HCT116 (cell line): ENCODE results near the gene ZFP1. TPM values are rescaled to one million over a fixed set of nuclear protein-coding genes. Genes with fewer than 3 reads are reported as not detected.

Experiments used
- ATAC-seq: fragments of 200-7000 bp; cut with Tn5 transposase; 2 replicates; pipeline ENCODE4 v1.9.1; 2020; ENCODE audit warnings: mild to moderate bottlenecking, moderate library complexity
- BruUV-seq: library from RNA; stranded (reverse); fragments of 400-500 nt; replicated peaks from 2 replicates; lab custom pipeline; 2021; lab: Mats Ljungman, UMichigan
- CTCF ChIA-PET: fragments of 300-600 bp; sonication (Branson Sonifier 250); formaldehyde crosslinking; loops from one replicate; lab custom pipeline; 2021; ENCODE audit warnings: antibody characterized with exemption; lab: Charles Lee
- POLR2A ChIA-PET: fragments of 300-600, 350-600 bp; sonication (Branson Sonifier 250); formaldehyde crosslinking; loops from one replicate; lab custom pipeline; 2021; ENCODE audit warnings: antibody characterized with exemption; lab: Charles Lee
- RAD21 ChIA-PET, 2 experiments: fragments of 300-600 bp; sonication (Branson Sonifier 250); formaldehyde crosslinking; loops; one replicate each; lab custom pipeline; 2023; ENCODE audit warnings: low total read pairs in 2 of 2; ENCODE audit not compliant: uncharacterized antibody in 2 of 2, unreplicated experiment in 2 of 2, low non-redundant PET in 1 of 2; lab: Charles Lee
- DNase-seq: peaks from one replicate; pipeline ENCODE4 v3.0.0-alpha.2; 2010; ENCODE audit warnings: low read depth, low spot score
- H2AFZ ChIP-seq: fragments of 200-600 bp; shearing (Covaris generic), sonication (generic); 2 replicates; pipeline ENCODE4 v1.6.1; 2017; ENCODE audit warnings: low read depth, mixed run types, mixed read lengths, antibody characterized with exemption, low read length; ENCODE audit not compliant: poor library complexity, severe bottlenecking
- H3K27ac ChIP-seq: 2 replicates; pipeline ENCODE4 v1.5.1; 2012; ENCODE audit warnings: low read depth, low read length
- H3K27me3 ChIP-seq: fragments of 200-600 bp; sonication (generic); 2 replicates; pipeline ENCODE4 v1.6.1; 2016; ENCODE audit warnings: mixed run types, low read length, mixed read lengths; ENCODE audit not compliant: insufficient read depth
- H3K36me3 ChIP-seq, 2 experiments: fragments of 200-500 bp in 1 of 2; fragments of 200-600 bp in 1 of 2; sonication (Bioruptor generic) in 1 of 2; sonication (generic) in 1 of 2; 2 replicates each; pipeline versions ENCODE4 v1.5.1 to v1.6.1; 2014 to 2016; ENCODE audit warnings: low read length in 2 of 2, inconsistent platforms in 1 of 2, mixed read lengths in 1 of 2, mixed run types in 1 of 2; ENCODE audit not compliant: insufficient read depth in 2 of 2, control insufficient read depth in 1 of 2
- H3K4me1 ChIP-seq, 2 experiments: fragments of 200-600 bp in 1 of 2; sonication (generic) in 1 of 2; 2 replicates each; pipeline versions ENCODE4 v1.5.1 to v1.6.1; 2012 to 2017; ENCODE audit warnings: low read length in 2 of 2, inconsistent platforms in 1 of 2, mild to moderate bottlenecking in 1 of 2, mixed read lengths in 1 of 2, mixed run types in 1 of 2, moderate library complexity in 1 of 2; ENCODE audit not compliant: insufficient read depth in 2 of 2, control insufficient read depth in 1 of 2
- H3K4me2 ChIP-seq: fragments of 200-600 bp; sonication (generic); 2 replicates; pipeline ENCODE4 v1.6.1; 2017; ENCODE audit warnings: mixed run types, low read length, mixed read lengths
- H3K4me3 ChIP-seq, 2 experiments: fragments of 200-600 bp in 1 of 2; sonication (generic) in 1 of 2; replicated peaks in 1 of 2; 2 replicates each; pipeline ENCODE4 v1.5.1; 2011 to 2016; ENCODE audit warnings: low read length in 2 of 2, control low read depth in 1 of 2, low read depth in 1 of 2, mild to moderate bottlenecking in 1 of 2, mixed read lengths in 1 of 2, mixed run types in 1 of 2
- H3K79me2 ChIP-seq: fragments of 200-600 bp; sonication (generic); 2 replicates; pipeline ENCODE4 v1.6.1; 2017; ENCODE audit warnings: mild to moderate bottlenecking, mixed run types, low read length, moderate library complexity, mixed read lengths; ENCODE audit not compliant: insufficient read depth
- H3K9ac ChIP-seq: fragments of 200-600 bp; sonication (generic); 2 replicates; pipeline ENCODE4 v1.6.1; 2016; ENCODE audit warnings: low read length, mixed read lengths
- H3K9me2 ChIP-seq: fragments of 200-600 bp; sonication (generic), shearing (Covaris generic); 2 replicates; pipeline ENCODE4 v1.6.1; 2017; ENCODE audit warnings: mixed run types, mild to moderate bottlenecking, moderate library complexity; ENCODE audit not compliant: insufficient read depth
- H3K9me3 ChIP-seq, 2 experiments: fragments of 200-500 bp in 1 of 2; fragments of 200-600 bp in 1 of 2; sonication (Bioruptor generic) in 1 of 2; sonication (generic) in 1 of 2; 2 replicates each; pipeline ENCODE4 v1.6.1; 2014 to 2017; ENCODE audit warnings: low read length in 2 of 2, mixed read lengths in 2 of 2, inconsistent platforms in 1 of 2, low read depth in 1 of 2, mild to moderate bottlenecking in 1 of 2, mixed run types in 1 of 2, moderate library complexity in 1 of 2; ENCODE audit not compliant: control insufficient read depth in 1 of 2, insufficient read depth in 1 of 2
- H4K20me1 ChIP-seq: fragments of 200-600 bp; sonication (generic), shearing (Covaris generic); 2 replicates; pipeline ENCODE4 v1.6.1; 2017; ENCODE audit warnings: mixed run types, mild to moderate bottlenecking, moderate library complexity; ENCODE audit not compliant: insufficient read depth
- CEBPB ChIP-seq: IDR thresholded peaks from 2 replicates; pipeline ENCODE4 v1.6.1; 2012; ENCODE audit warnings: low read depth
- CTCF ChIP-seq, 3 experiments: fragments of 200-600 bp in 1 of 3; sonication (generic) in 1 of 3; IDR thresholded peaks in 2 of 3; conservative IDR thresholded peaks in 1 of 3; 2 replicates each; pipeline ENCODE4 v1.5.1; 2012 to 2017; ENCODE audit warnings: low read depth in 2 of 3, low read length in 2 of 3, antibody characterized with exemption in 1 of 3, borderline replicate concordance in 1 of 3, control low read depth in 1 of 3, mild to moderate bottlenecking in 1 of 3, mixed read lengths in 1 of 3, mixed run types in 1 of 3, moderate library complexity in 1 of 3; ENCODE audit not compliant: insufficient read depth in 1 of 3
- EGR1 ChIP-seq: IDR thresholded peaks from 2 replicates; pipeline ENCODE4 v1.6.1; 2012; ENCODE audit warnings: low read depth
- ELF1 ChIP-seq: IDR thresholded peaks from 2 replicates; pipeline ENCODE4 v1.6.1; 2012; ENCODE audit warnings: low read depth, borderline replicate concordance
- EZH2 ChIP-seq: fragments of 200-600 bp; sonication (generic); IDR thresholded peaks from 2 replicates; pipeline ENCODE4 v1.6.1; 2017; ENCODE audit warnings: antibody characterized with exemption, mixed run types
- EZH2phosphoT487 ChIP-seq: fragments of 200-600 bp; IDR thresholded peaks from 2 replicates; pipeline ENCODE4 v1.6.1; 2018; ENCODE audit warnings: antibody characterized with exemption, borderline replicate concordance
- FOSL1 ChIP-seq: IDR thresholded peaks from 2 replicates; pipeline ENCODE4 v1.6.1; 2012; ENCODE audit warnings: low read depth
- JUND ChIP-seq: IDR thresholded peaks from 2 replicates; pipeline ENCODE4 v1.6.1; 2012
- MAX ChIP-seq: IDR thresholded peaks from 2 replicates; pipeline ENCODE4 v1.6.1; 2012
- POLR2A ChIP-seq: IDR thresholded peaks from 2 replicates; pipeline ENCODE4 v1.7.0; 2011; ENCODE audit warnings: borderline replicate concordance; ENCODE audit not compliant: insufficient read depth, insufficient read length; ENCODE audit errors: extremely low read depth
- RAD21 ChIP-seq: IDR thresholded peaks from 2 replicates; pipeline ENCODE4 v1.6.1; 2012; ENCODE audit warnings: low read depth, mild to moderate bottlenecking
- REST ChIP-seq: IDR thresholded peaks from 2 replicates; pipeline ENCODE4 v1.6.1; 2012; ENCODE audit warnings: low read depth
- SP1 ChIP-seq: IDR thresholded peaks from 2 replicates; pipeline ENCODE4 v1.6.1; 2012; ENCODE audit warnings: low read depth
- SRF ChIP-seq: IDR thresholded peaks from 2 replicates; pipeline ENCODE4 v1.6.1; 2012; ENCODE audit warnings: low read depth
- TCF7L2 ChIP-seq: IDR thresholded peaks from 2 replicates; pipeline ENCODE4 v1.7.0; 2011; ENCODE audit warnings: borderline replicate concordance, inconsistent platforms; ENCODE audit not compliant: insufficient read depth, insufficient read length; ENCODE audit errors: extremely low read depth
- YY1 ChIP-seq: IDR thresholded peaks from 2 replicates; pipeline ENCODE4 v1.6.1; 2011; ENCODE audit warnings: low read length, low read depth, moderate library complexity, mild to moderate bottlenecking; ENCODE audit not compliant: insufficient replicate concordance; ENCODE audit errors: extremely low read depth
- ZBTB33 ChIP-seq: IDR thresholded peaks from 2 replicates; pipeline ENCODE4 v1.6.1; 2011; ENCODE audit warnings: mild to moderate bottlenecking, low read length, moderate library complexity; ENCODE audit not compliant: insufficient replicate concordance; ENCODE audit errors: extremely low read depth
- ZFX ChIP-seq: fragments of 450-650 bp; IDR thresholded peaks from 2 replicates; pipeline ENCODE4 v1.6.1; 2017
- intact Hi-C: fragments of 100-400 bp; cut with micrococcal nuclease; formaldehyde crosslinking; loops from 2 replicates; pipeline ENCODE4 v1.10.0; 2022
- total RNA-seq: library from RNA; stranded (reverse); gene quantifications from one replicate; pipeline ENCODE4 v1.2.1, GENCODE V29; 2021; ENCODE audit not compliant: unreplicated experiment

The ZFP1 gene
- total RNA-seq, 1 experiment from 2014 or later = 12.8 TPM

- 0 out of 2 replicates have a peak, but pooled peaks have one; percentile 15 for ATAC-seq
- ChIA-PET CTCF (no interaction called here), POLR2A (interaction anchor here (1.0 kb wide), 1 partner anchor 18 kb away, joined by 4 read pairs; no protein-coding TSS in a partner anchor), RAD21 (no interaction called here)
- intact Hi-C loops = no loop called here
- Histone ChIP-seq H3K36me3 (no peaks in the 10 kb centered on the region), H3K4me1 (no peaks in the 10 kb centered on the region), H3K4me2 (no peak within 1 kb of the TSS), H2AFZ (no peak within 1 kb of the TSS), H3K79me2 (no peaks in the 10 kb centered on the region), H3K9me2 (no peaks in the 10 kb centered on the region), H4K20me1 (no peaks in the 10 kb centered on the region), H3K4me3 (no peak within 1 kb of the TSS), H3K9ac (no peak within 1 kb of the TSS), H3K9me3 (no peaks in the 10 kb centered on the region), H3K27me3 (no peaks in the 10 kb centered on the region), H3K27ac (no peak within 1 kb of the TSS)
- no peak for TF ChIP-seq FOSL1
- no peak for TF ChIP-seq TCF7L2
- no peak for TF ChIP-seq SRF
- no peak for TF ChIP-seq YY1
- TF ChIP-seq ZFX = no peak
- TF ChIP-seq EZH2phosphoT487 = no peak
- no peak for TF ChIP-seq JUND
- no peak for TF ChIP-seq EGR1
- no peak for TF ChIP-seq CTCF (IDR thresholded peaks at IDR 0.05 in 2 of 3, conservative IDR thresholded peaks at IDR 0.05 in 1 of 3; ENCODE audit: borderline replicate concordance in 1 of 3, insufficient read depth in 1 of 3, low read depth in 2 of 3, low read length in 2 of 3)
- TF ChIP-seq REST = no peak
- TF ChIP-seq CEBPB = no peak
- TF ChIP-seq ELF1 = no peak
- no peak for TF ChIP-seq MAX
- TF ChIP-seq ZBTB33 = no peak
- no peak for TF ChIP-seq POLR2A
- no peak for TF ChIP-seq EZH2
- no peak for TF ChIP-seq RAD21
- TF ChIP-seq SP1 = no peak
- BruUV-seq = no TSS peak
- DNase-seq = no peak
These were observed 58.6 kb downstream of the ZFP1 start, which contains the start of gene CTRB2 for GRCh38 chr16:75206749-75207451. Gene CTRB2 (minus strand): TSS chr16:75207161. CDS start chr16:75207141, 20 bp downstream.
